ENCODE results near the gene DPPA4. TPM values are rescaled to one million over a fixed set of nuclear protein-coding genes. Genes with fewer than 3 reads are reported as not detected.
"Not testable (repeated sequence)": the region's sequence is repeated elsewhere in the genome, so short reads cannot be mapped to it uniquely, and the experiment has no call there.

DPPA4 gene
- total and polyA plus RNA-seq, 9 donors: 0.58 to 2.1 (median 1.0) TPM

GRCh38 chr3:109364088-109364487 is 26.7 kb upstream of the DPPA4 start:
- H3K27me3 ChIP-seq (ENCODE audit: control insufficient read depth, insufficient read depth, low read length): no peaks in the 10 kb centered on the region
- no peak for DNase-seq
- H3K27ac ChIP-seq (ENCODE audit: low read length): no peak overlapping the region
- 73% methylated on average over 5 of the region's 6 CpGs for WGBS (ENCODE audit: insufficient coverage)
- no peaks in the 10 kb centered on the region for H3K4me1 ChIP-seq (ENCODE audit: control insufficient read depth, insufficient read depth, low read length)
- no peaks in the 10 kb centered on the region for H3K36me3 ChIP-seq (ENCODE audit: control insufficient read depth, insufficient read depth, low read length)
- no peak overlapping the region for H3K4me3 ChIP-seq (ENCODE audit: low read length)
- no peaks in the 10 kb centered on the region for H3K9me3 ChIP-seq (replicated peaks; ENCODE audit: control insufficient read depth, low read depth, low read length)

GRCh38 chr3:109363634-109364033 is 26.3 kb upstream of the DPPA4 start:
- DNase-seq: no peak
- Histone ChIP-seq H3K9me3 (replicated peaks; ENCODE audit: control insufficient read depth, low read depth, low read length) (no peaks in the 10 kb centered on the region), H3K4me1 (ENCODE audit: control insufficient read depth, insufficient read depth, low read length) (no peaks in the 10 kb centered on the region), H3K4me3 (ENCODE audit: low read length) (no peak overlapping the region), H3K27me3 (ENCODE audit: control insufficient read depth, insufficient read depth, low read length) (no peaks in the 10 kb centered on the region), H3K36me3 (ENCODE audit: control insufficient read depth, insufficient read depth, low read length) (no peaks in the 10 kb centered on the region), H3K27ac (ENCODE audit: low read length) (no peak overlapping the region)

- Histone ChIP-seq H3K4me3 (ENCODE audit: low read length) (no peak overlapping the region), H3K36me3 (ENCODE audit: control insufficient read depth, insufficient read depth, low read length) (no peaks in the 10 kb centered on the region), H3K4me1 (ENCODE audit: control insufficient read depth, insufficient read depth, low read length) (no peaks in the 10 kb centered on the region), H3K9me3 (replicated peaks; ENCODE audit: control insufficient read depth, low read depth, low read length) (no peaks in the 10 kb centered on the region), H3K27me3 (ENCODE audit: control insufficient read depth, insufficient read depth, low read length) (no peaks in the 10 kb centered on the region), H3K27ac (ENCODE audit: low read length) (no peak overlapping the region)
- DNase-seq: no peak
- WGBS (ENCODE audit: insufficient coverage): 89% methylated on average over 1 of the region's 4 CpGs
Observed at GRCh38 chr3:109362823-109363222, 25.5 kb upstream of the DPPA4 start.

- not testable (repeated sequence) for H3K27ac ChIP-seq (ENCODE audit: low read length); H3K36me3 ChIP-seq (ENCODE audit: control insufficient read depth, insufficient read depth, low read length); H3K27me3 ChIP-seq (ENCODE audit: control insufficient read depth, insufficient read depth, low read length); H3K4me3 ChIP-seq (ENCODE audit: low read length); DNase-seq; H3K4me1 ChIP-seq (ENCODE audit: control insufficient read depth, insufficient read depth, low read length); H3K9me3 ChIP-seq (replicated peaks; ENCODE audit: control insufficient read depth, low read depth, low read length)
- 77% methylated on average over 2 of the region's 2 CpGs for WGBS (ENCODE audit: insufficient coverage)
Observed at GRCh38 chr3:109358809-109359208, 21.5 kb upstream of the DPPA4 start.

GRCh38 chr3:109356442-109357155 is 19.3 kb upstream of the DPPA4 start:
- no peaks in the 10 kb centered on the region for H3K9me3 ChIP-seq (replicated peaks; ENCODE audit: control insufficient read depth, low read depth, low read length)
- H3K27me3 ChIP-seq (ENCODE audit: control insufficient read depth, insufficient read depth, low read length): no peaks in the 10 kb centered on the region
- H3K27ac ChIP-seq (ENCODE audit: low read length): no peak overlapping the region
- no peak overlapping the region for H3K4me3 ChIP-seq (ENCODE audit: low read length)
- no peak for DNase-seq
- no peaks in the 10 kb centered on the region for H3K4me1 ChIP-seq (ENCODE audit: control insufficient read depth, insufficient read depth, low read length)
- 84% methylated on average over 2 of the region's 3 CpGs for WGBS (ENCODE audit: insufficient coverage)
- H3K36me3 ChIP-seq (ENCODE audit: control insufficient read depth, insufficient read depth, low read length): no peaks in the 10 kb centered on the region

GRCh38 chr3:109355625-109356441 is 18.5 kb upstream of the DPPA4 start:
- Histone ChIP-seq H3K4me1 (ENCODE audit: control insufficient read depth, insufficient read depth, low read length) (no peaks in the 10 kb centered on the region), H3K36me3 (ENCODE audit: control insufficient read depth, insufficient read depth, low read length) (no peaks in the 10 kb centered on the region), H3K27ac (ENCODE audit: low read length) (no peak overlapping the region), H3K9me3 (replicated peaks; ENCODE audit: control insufficient read depth, low read depth, low read length) (no peaks in the 10 kb centered on the region), H3K27me3 (ENCODE audit: control insufficient read depth, insufficient read depth, low read length) (no peaks in the 10 kb centered on the region), H3K4me3 (ENCODE audit: low read length) (no peak overlapping the region)
- WGBS (ENCODE audit: insufficient coverage): 46% methylated on average over 8 of the region's 8 CpGs
- DNase-seq: no peak

- Histone ChIP-seq H3K9me3 (replicated peaks; ENCODE audit: control insufficient read depth, low read depth, low read length) (no peaks in the 10 kb centered on the region), H3K27ac (ENCODE audit: low read length) (no peak overlapping the region), H3K4me3 (ENCODE audit: low read length) (no peak overlapping the region), H3K4me1 (ENCODE audit: control insufficient read depth, insufficient read depth, low read length) (no peaks in the 10 kb centered on the region), H3K27me3 (ENCODE audit: control insufficient read depth, insufficient read depth, low read length) (no peaks in the 10 kb centered on the region), H3K36me3 (ENCODE audit: control insufficient read depth, insufficient read depth, low read length) (no peaks in the 10 kb centered on the region)
- WGBS (ENCODE audit: insufficient coverage): no CpG with 5 or more reads among the region's 2 CpGs
- no peak for DNase-seq
Observed at GRCh38 chr3:109353057-109353456, 15.7 kb upstream of the DPPA4 start.

GRCh38 chr3:109351231-109351630 is 13.9 kb upstream of the DPPA4 start:
- no peak for DNase-seq
- Histone ChIP-seq H3K27ac (ENCODE audit: low read length) (no peak overlapping the region), H3K9me3 (replicated peaks; ENCODE audit: control insufficient read depth, low read depth, low read length) (no peaks in the 10 kb centered on the region), H3K4me3 (ENCODE audit: low read length) (no peak overlapping the region), H3K36me3 (ENCODE audit: control insufficient read depth, insufficient read depth, low read length) (no peaks in the 10 kb centered on the region), H3K27me3 (ENCODE audit: control insufficient read depth, insufficient read depth, low read length) (no peaks in the 10 kb centered on the region), H3K4me1 (ENCODE audit: control insufficient read depth, insufficient read depth, low read length) (no peaks in the 10 kb centered on the region)

- WGBS (ENCODE audit: insufficient coverage): no CpG with 5 or more reads among the region's 3 CpGs
- H3K27ac ChIP-seq (ENCODE audit: low read length): no peak overlapping the region
- DNase-seq: no peak
- no peak overlapping the region for H3K4me3 ChIP-seq (ENCODE audit: low read length)
- H3K36me3 ChIP-seq (ENCODE audit: control insufficient read depth, insufficient read depth, low read length): no peaks in the 10 kb centered on the region
- no peaks in the 10 kb centered on the region for H3K27me3 ChIP-seq (ENCODE audit: control insufficient read depth, insufficient read depth, low read length)
- no peaks in the 10 kb centered on the region for H3K9me3 ChIP-seq (replicated peaks; ENCODE audit: control insufficient read depth, low read depth, low read length)
- no peaks in the 10 kb centered on the region for H3K4me1 ChIP-seq (ENCODE audit: control insufficient read depth, insufficient read depth, low read length)
Observed at GRCh38 chr3:109346770-109347295, 9.5 kb upstream of the DPPA4 start.

GRCh38 chr3:109346099-109346498 is 8.8 kb upstream of the DPPA4 start:
- 50% methylated on average over 3 of the region's 4 CpGs for WGBS (ENCODE audit: insufficient coverage)
- no peaks in the 10 kb centered on the region for H3K4me1 ChIP-seq (ENCODE audit: control insufficient read depth, insufficient read depth, low read length)
- H3K27ac ChIP-seq (ENCODE audit: low read length): no peak overlapping the region
- H3K36me3 ChIP-seq (ENCODE audit: control insufficient read depth, insufficient read depth, low read length): no peaks in the 10 kb centered on the region
- DNase-seq: no peak
- no peaks in the 10 kb centered on the region for H3K27me3 ChIP-seq (ENCODE audit: control insufficient read depth, insufficient read depth, low read length)
- no peaks in the 10 kb centered on the region for H3K9me3 ChIP-seq (replicated peaks; ENCODE audit: control insufficient read depth, low read depth, low read length)
- no peak overlapping the region for H3K4me3 ChIP-seq (ENCODE audit: low read length)
